Measurements from ENCODE around the gene ACD. TPM values are rescaled to one million over a fixed set of nuclear protein-coding genes. Genes with fewer than 3 reads are reported as not detected.
A peak's percentile ranks its signal among the peaks of the same experiment; 100 is the strongest.

Gene ACD
- total and polyA plus RNA-seq, 9 of the 15 experiments (the other 6 are each of a cell fraction or from before 2014, with no cell fraction given), result 4.2 to 47.4 (median 19.2) TPM

DNA sequence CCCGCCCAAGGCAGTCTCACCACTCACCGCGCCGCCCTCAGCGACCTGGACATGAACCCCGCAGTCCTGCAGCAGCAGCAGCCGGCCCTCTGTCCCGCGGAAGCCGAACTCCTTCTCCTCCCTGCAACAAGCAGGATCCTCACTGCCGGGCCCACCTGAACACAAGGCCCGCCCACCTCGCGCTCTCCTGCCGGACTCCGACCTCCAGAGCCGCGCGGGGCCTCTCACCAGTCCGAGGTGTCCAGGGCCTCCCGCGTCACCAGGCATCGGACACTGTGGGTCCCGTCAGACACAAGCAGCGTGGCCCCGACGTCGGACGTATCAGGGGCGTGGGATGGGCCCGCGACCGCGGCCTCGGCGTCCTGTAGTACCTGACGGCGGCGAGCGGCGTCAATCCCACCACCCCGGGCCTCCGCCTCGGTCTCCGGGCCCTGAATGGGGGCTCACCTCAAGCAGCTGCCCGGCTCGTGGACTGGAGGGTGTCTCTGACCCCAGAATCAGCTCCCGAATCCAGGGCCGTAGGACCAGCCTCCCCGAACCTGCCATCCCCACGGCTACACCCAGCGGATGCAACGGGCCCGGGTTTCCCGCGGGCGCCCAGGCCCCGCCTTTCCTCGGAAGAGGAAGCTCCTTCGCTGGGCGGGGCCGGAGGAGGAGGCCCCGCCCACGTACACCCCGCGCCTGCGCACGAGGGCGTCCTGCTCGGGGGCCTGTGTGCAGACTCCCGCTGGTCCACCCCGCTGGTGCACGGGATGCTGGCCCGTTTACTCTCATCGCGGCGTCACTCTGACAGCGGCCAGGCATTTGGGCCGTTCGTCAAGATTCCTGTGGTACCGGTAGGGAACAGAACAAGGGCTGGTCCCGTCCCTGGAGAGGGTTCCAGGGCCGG lies at the start of gene ACD (continued):
- TF ChIP-seq, protein P1, sequence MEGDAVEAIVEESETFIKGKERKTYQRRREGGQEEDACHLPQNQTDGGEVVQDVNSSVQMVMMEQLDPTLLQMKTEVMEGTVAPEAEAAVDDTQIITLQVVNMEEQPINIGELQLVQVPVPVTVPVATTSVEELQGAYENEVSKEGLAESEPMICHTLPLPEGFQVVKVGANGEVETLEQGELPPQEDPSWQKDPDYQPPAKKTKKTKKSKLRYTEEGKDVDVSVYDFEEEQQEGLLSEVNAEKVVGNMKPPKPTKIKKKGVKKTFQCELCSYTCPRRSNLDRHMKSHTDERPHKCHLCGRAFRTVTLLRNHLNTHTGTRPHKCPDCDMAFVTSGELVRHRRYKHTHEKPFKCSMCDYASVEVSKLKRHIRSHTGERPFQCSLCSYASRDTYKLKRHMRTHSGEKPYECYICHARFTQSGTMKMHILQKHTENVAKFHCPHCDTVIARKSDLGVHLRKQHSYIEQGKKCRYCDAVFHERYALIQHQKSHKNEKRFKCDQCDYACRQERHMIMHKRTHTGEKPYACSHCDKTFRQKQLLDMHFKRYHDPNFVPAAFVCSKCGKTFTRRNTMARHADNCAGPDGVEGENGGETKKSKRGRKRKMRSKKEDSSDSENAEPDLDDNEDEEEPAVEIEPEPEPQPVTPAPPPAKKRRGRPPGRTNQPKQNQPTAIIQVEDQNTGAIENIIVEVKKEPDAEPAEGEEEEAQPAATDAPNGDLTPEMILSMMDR (IDR thresholded peaks at IDR 0.05 in 2 of 3, conservative IDR thresholded peaks at IDR 0.05 in 1 of 3; ENCODE audit: insufficient read depth in 2 of 3, low read depth in 1 of 3, low read length in 3 of 3), result no peak
- no peak for TF ChIP-seq DMBX1 (CRISPR knock-in tag; IDR thresholded peaks at IDR 0.05; ENCODE audit: borderline replicate concordance)
- no peak for TF ChIP-seq ZNF444 (CRISPR knock-in tag; IDR thresholded peaks at IDR 0.05)
- TF ChIP-seq YY1 (IDR thresholded peaks at IDR 0.05; ENCODE audit: borderline replicate concordance in 1 of 3, control insufficient read depth in 1 of 3, extremely low read depth in 1 of 3, insufficient read depth in 3 of 3, insufficient read length in 1 of 3, insufficient replicate concordance in 2 of 3, low read depth in 1 of 3, low read length in 2 of 3), result peak in 1 of 3 experiments; percentile 26
- TF ChIP-seq, protein P2, sequence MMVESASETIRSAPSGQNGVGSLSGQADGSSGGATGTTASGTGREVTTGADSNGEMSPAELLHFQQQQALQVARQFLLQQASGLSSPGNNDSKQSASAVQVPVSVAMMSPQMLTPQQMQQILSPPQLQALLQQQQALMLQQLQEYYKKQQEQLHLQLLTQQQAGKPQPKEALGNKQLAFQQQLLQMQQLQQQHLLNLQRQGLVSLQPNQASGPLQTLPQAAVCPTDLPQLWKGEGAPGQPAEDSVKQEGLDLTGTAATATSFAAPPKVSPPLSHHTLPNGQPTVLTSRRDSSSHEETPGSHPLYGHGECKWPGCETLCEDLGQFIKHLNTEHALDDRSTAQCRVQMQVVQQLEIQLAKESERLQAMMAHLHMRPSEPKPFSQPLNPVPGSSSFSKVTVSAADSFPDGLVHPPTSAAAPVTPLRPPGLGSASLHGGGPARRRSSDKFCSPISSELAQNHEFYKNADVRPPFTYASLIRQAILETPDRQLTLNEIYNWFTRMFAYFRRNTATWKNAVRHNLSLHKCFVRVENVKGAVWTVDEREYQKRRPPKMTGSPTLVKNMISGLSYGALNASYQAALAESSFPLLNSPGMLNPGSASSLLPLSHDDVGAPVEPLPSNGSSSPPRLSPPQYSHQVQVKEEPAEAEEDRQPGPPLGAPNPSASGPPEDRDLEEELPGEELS (CRISPR knock-in tag; IDR thresholded peaks at IDR 0.05; ENCODE audit: borderline replicate concordance), result no peak
- no peak for TF ChIP-seq ZNF212 (CRISPR knock-in tag; IDR thresholded peaks at IDR 0.05)
- TF ChIP-seq, protein P3, sequence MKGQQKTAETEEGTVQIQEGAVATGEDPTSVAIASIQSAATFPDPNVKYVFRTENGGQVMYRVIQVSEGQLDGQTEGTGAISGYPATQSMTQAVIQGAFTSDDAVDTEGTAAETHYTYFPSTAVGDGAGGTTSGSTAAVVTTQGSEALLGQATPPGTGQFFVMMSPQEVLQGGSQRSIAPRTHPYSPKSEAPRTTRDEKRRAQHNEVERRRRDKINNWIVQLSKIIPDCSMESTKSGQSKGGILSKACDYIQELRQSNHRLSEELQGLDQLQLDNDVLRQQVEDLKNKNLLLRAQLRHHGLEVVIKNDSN (CRISPR knock-in tag; IDR thresholded peaks at IDR 0.05), result no peak
- peak; percentile 43 for TF ChIP-seq CCNT2 (IDR thresholded peaks at IDR 0.05; ENCODE audit: borderline replicate concordance, extremely low read depth, insufficient read length, low read depth, low read length)
- no peak for TF ChIP-seq TRIM24 (IDR thresholded peaks at IDR 0.05)
- no peak for TF ChIP-seq STAT5B (CRISPR knock-in tag; IDR thresholded peaks at IDR 0.05)
- no peak for TF ChIP-seq KAT2B (IDR thresholded peaks at IDR 0.05; ENCODE audit: low read depth, low read length)
- no peak for TF ChIP-seq WHSC1 (IDR thresholded peaks at IDR 0.05; ENCODE audit: low read length)
- TF ChIP-seq, protein P4, sequence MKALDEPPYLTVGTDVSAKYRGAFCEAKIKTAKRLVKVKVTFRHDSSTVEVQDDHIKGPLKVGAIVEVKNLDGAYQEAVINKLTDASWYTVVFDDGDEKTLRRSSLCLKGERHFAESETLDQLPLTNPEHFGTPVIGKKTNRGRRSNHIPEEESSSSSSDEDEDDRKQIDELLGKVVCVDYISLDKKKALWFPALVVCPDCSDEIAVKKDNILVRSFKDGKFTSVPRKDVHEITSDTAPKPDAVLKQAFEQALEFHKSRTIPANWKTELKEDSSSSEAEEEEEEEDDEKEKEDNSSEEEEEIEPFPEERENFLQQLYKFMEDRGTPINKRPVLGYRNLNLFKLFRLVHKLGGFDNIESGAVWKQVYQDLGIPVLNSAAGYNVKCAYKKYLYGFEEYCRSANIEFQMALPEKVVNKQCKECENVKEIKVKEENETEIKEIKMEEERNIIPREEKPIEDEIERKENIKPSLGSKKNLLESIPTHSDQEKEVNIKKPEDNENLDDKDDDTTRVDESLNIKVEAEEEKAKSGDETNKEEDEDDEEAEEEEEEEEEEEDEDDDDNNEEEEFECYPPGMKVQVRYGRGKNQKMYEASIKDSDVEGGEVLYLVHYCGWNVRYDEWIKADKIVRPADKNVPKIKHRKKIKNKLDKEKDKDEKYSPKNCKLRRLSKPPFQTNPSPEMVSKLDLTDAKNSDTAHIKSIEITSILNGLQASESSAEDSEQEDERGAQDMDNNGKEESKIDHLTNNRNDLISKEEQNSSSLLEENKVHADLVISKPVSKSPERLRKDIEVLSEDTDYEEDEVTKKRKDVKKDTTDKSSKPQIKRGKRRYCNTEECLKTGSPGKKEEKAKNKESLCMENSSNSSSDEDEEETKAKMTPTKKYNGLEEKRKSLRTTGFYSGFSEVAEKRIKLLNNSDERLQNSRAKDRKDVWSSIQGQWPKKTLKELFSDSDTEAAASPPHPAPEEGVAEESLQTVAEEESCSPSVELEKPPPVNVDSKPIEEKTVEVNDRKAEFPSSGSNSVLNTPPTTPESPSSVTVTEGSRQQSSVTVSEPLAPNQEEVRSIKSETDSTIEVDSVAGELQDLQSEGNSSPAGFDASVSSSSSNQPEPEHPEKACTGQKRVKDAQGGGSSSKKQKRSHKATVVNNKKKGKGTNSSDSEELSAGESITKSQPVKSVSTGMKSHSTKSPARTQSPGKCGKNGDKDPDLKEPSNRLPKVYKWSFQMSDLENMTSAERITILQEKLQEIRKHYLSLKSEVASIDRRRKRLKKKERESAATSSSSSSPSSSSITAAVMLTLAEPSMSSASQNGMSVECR (CRISPR knock-in tag; IDR thresholded peaks at IDR 0.05), result peak; percentile 74
- no peak; the same call in 1 of the 2 replicates for TF ChIP-seq XRCC5 (IDR thresholded peaks at IDR 0.05; ENCODE audit: low read depth, low read length)
- TF ChIP-seq ZNF23 (CRISPR knock-in tag; IDR thresholded peaks at IDR 0.05), result no peak
- TF ChIP-seq ZNF175 (CRISPR knock-in tag; IDR thresholded peaks at IDR 0.05; ENCODE audit: low read depth), result no peak; the same call in 1 of the 2 replicates
- TF ChIP-seq TBP (optimal IDR thresholded peaks at IDR 0.05; ENCODE audit: low read depth, low read length), result peak; percentile 52

Data from K562 (cell line).